Common myeloid progenitor, CD34-positive (primary cell): ENCODE measurements around the gene MARVELD1.

Experiments
- CTCF ChIA-PET: fragments of 350-600 bp; sonication (Branson Sonifier 250); formaldehyde crosslinking; loops from one replicate; lab custom pipeline; 2021; ENCODE audit warnings: antibody characterized with exemption; lab: Charles Lee
- POLR2A ChIA-PET: fragments of 350-600 bp; sonication (Branson Sonifier 250); formaldehyde crosslinking; loops from one replicate; lab custom pipeline; 2021; ENCODE audit warnings: antibody characterized with exemption; lab: Charles Lee
- DNase-seq, 3 donors: peaks; one replicate each; pipeline versions ENCODE4 v3.0.0 to v3.0.0-alpha.2; 2013
- H3K27ac ChIP-seq, 2 experiments: 1 replicate in 1 of 2; 2 replicates in 1 of 2; pipeline ENCODE4 v1.7.0; 2013; ENCODE audit warnings: inconsistent platforms in 2 of 2, low read length in 2 of 2, mild to moderate bottlenecking in 2 of 2, low read depth in 1 of 2, moderate library complexity in 1 of 2; ENCODE audit not compliant: severe bottlenecking in 2 of 2, insufficient read depth in 1 of 2, poor library complexity in 1 of 2
- H3K27me3 ChIP-seq, 5 experiments: replicated peaks in 2 of 5; 1 replicate in 3 of 5; 2 replicates in 2 of 5; pipeline versions ENCODE4 v1.6.1 to v1.7.0; 2013; ENCODE audit warnings: low read length in 4 of 5, mild to moderate bottlenecking in 2 of 5, moderate library complexity in 2 of 5, inconsistent platforms in 1 of 5; ENCODE audit not compliant: insufficient read depth in 5 of 5, control insufficient read depth in 4 of 5
- H3K36me3 ChIP-seq, 4 experiments: 1 replicate in 2 of 4; 2 replicates in 2 of 4; pipeline versions ENCODE4 v1.6.1 to v1.7.0; 2013; ENCODE audit warnings: low read length in 3 of 4, control low read depth in 1 of 4, mild to moderate bottlenecking in 1 of 4; ENCODE audit not compliant: control insufficient read depth in 4 of 4, insufficient read depth in 4 of 4
- H3K4me1 ChIP-seq, 4 experiments: 1 replicate in 3 of 4; 2 replicates in 1 of 4; pipeline versions ENCODE4 v1.6.1 to v1.7.1; 2013; ENCODE audit warnings: low read length in 3 of 4, mild to moderate bottlenecking in 3 of 4, control low read depth in 1 of 4, inconsistent platforms in 1 of 4, moderate library complexity in 1 of 4; ENCODE audit not compliant: control insufficient read depth in 4 of 4, insufficient read depth in 4 of 4; ENCODE audit errors: control extremely low read depth in 1 of 4
- H3K4me3 ChIP-seq, 7 experiments: 1 replicate in 4 of 7; 2 replicates in 3 of 7; pipeline versions ENCODE4 v1.5.1 to v1.7.0; 2013; ENCODE audit warnings: mild to moderate bottlenecking in 7 of 7, low read length in 6 of 7, moderate library complexity in 6 of 7, inconsistent platforms in 2 of 7, low read depth in 2 of 7, control low read depth in 1 of 7; ENCODE audit not compliant: insufficient read depth in 4 of 7, control insufficient read depth in 1 of 7; ENCODE audit errors: extremely low read depth in 1 of 7
- H3K9me3 ChIP-seq, 5 experiments: 1 replicate in 4 of 5; 2 replicates in 1 of 5; pipeline versions ENCODE4 v1.6.1 to v1.7.1; 2013; ENCODE audit warnings: low read length in 4 of 5, mild to moderate bottlenecking in 2 of 5, inconsistent platforms in 1 of 5, low read depth in 1 of 5, moderate library complexity in 1 of 5; ENCODE audit not compliant: control insufficient read depth in 4 of 5, insufficient read depth in 2 of 5; ENCODE audit errors: control extremely low read depth in 1 of 5
- WGBS: methylation state at CpG from one replicate; pipeline ENCODE4 v1.1.5; 2013; ENCODE audit not compliant: insufficient coverage; 5-methylcytosine and 5-hydroxymethylcytosine counted together

The MARVELD1 gene

GRCh38 chr10:97748116-97748515, 34.6 kb downstream of the MARVELD1 start:
- H3K36me3 ChIP-seq: peaks cover 9 to 88% (median 67%) of the 10 kb centered on the region in 4 experiments

GRCh38 chr10:97752956-97753355, 39.4 kb downstream of the MARVELD1 start:
- POLR2A ChIA-PET: interaction anchor here (0.5 kb wide), 1 partner anchor 196 kb away, joined by 3 read pairs; no protein-coding TSS in a partner anchor
- H3K4me3 ChIP-seq: no peak overlapping the region

More at GRCh38 chr10:97748116-97748515, 34.6 kb downstream of the MARVELD1 start:
- no peak overlapping the region for H3K27ac ChIP-seq
- no peak overlapping the region for H3K4me3 ChIP-seq
- POLR2A ChIA-PET: no interaction called here
- H3K9me3 ChIP-seq: no peaks in the 10 kb centered on the region
- WGBS: 95% methylated on average over 7 of the region's 10 CpGs
- H3K4me1 ChIP-seq: no peaks in the 10 kb centered on the region
- DNase-seq: no peak
- H3K27me3 ChIP-seq: no peaks in the 10 kb centered on the region
- CTCF ChIA-PET: interaction anchor here (0.8 to 2.1 kb wide), 9 partner anchors 8 to 70 kb away, joined by 3 to 7 read pairs (median 4); no protein-coding TSS in a partner anchor

DNA sequence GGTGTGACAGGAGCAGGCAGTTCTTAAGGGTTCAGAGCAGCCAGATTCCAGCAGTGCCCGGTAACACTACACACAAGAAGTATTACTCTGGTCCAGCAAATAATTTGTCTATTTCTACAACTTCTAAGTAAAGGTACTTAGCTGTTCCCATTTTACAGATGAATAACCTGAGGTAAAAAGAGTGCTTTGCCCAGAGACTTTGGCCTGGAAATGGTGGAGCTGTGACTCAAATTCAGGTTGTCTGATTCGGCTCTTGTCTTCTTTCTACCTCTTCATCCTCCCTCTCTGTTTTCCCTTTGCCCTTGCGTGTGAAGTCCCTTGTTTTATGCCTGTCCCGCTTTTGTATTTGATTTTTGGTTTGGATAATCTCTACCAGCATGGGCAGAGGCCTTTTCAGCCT, 41.2 kb downstream of the MARVELD1 start:
- POLR2A ChIA-PET: no interaction called here
- Histone ChIP-seq H3K9me3 (no peaks in the 10 kb centered on the region), H3K4me1 (no peaks in the 10 kb centered on the region), H3K4me3 (no peak overlapping the region), H3K27ac (no peak overlapping the region), H3K27me3 (no peaks in the 10 kb centered on the region), H3K36me3 (peaks cover 13 to 88% (median 70%) of the 10 kb centered on the region in 4 experiments)
- no peak for DNase-seq
- CTCF ChIA-PET: interaction anchor here (0.6 to 4.1 kb wide), 4 partner anchors 8 to 175 kb away, joined by 4 to 19 read pairs (median 6); no protein-coding TSS in a partner anchor
- 100% methylated on average over 2 of the region's 4 CpGs for WGBS

More at GRCh38 chr10:97752956-97753355, 39.4 kb downstream of the MARVELD1 start:
- Histone ChIP-seq H3K36me3 (peaks cover 13 to 97% (median 79%) of the 10 kb centered on the region in 4 experiments), H3K27ac (no peak overlapping the region), H3K27me3 (no peaks in the 10 kb centered on the region), H3K9me3 (no peaks in the 10 kb centered on the region), H3K4me1 (no peaks in the 10 kb centered on the region)
- CTCF ChIA-PET: interaction anchor here (0.9 to 4.1 kb wide), 3 partner anchors 9 to 76 kb away, joined by 3 to 19 read pairs (median 3); no protein-coding TSS in a partner anchor
- no peak for DNase-seq
- over 99% methylated on average over 14 of the region's 18 CpGs for WGBS

GRCh38 chr10:97755718-97756117, 42.2 kb downstream of the MARVELD1 start:
- ChIA-PET POLR2A (no interaction called here), CTCF (interaction anchor here (0.9 to 4.1 kb wide), 5 partner anchors 8 to 115 kb away, joined by 3 to 19 read pairs (median 4); no protein-coding TSS in a partner anchor)
- Histone ChIP-seq H3K4me3 (no peak overlapping the region), H3K4me1 (no peaks in the 10 kb centered on the region), H3K9me3 (no peaks in the 10 kb centered on the region), H3K27ac (no peak overlapping the region), H3K27me3 (no peaks in the 10 kb centered on the region), H3K36me3 (peaks cover 17 to 89% (median 72%) of the 10 kb centered on the region in 4 experiments)
- DNase-seq: no peak
- 100% methylated on average over 4 of the region's 6 CpGs for WGBS

- ChIA-PET CTCF (interaction anchor here (1.4 to 1.7 kb wide), 4 partner anchors 9 to 26 kb away, joined by 3 to 8 read pairs (median 4); no protein-coding TSS in a partner anchor), POLR2A (no interaction called here)
- Histone ChIP-seq H3K9me3 (no peaks in the 10 kb centered on the region), H3K27ac (no peak overlapping the region), H3K27me3 (no peaks in the 10 kb centered on the region), H3K4me3 (no peak overlapping the region), H3K36me3 (peaks cover 15 to 85% (median 65%) of the 10 kb centered on the region in 4 experiments), H3K4me1 (no peaks in the 10 kb centered on the region)
- DNase-seq: no peak
- WGBS: 86% methylated on average over 4 of the region's 6 CpGs
These were observed 43.9 kb downstream of the MARVELD1 start for GRCh38 chr10:97757471-97757870.

DNA sequence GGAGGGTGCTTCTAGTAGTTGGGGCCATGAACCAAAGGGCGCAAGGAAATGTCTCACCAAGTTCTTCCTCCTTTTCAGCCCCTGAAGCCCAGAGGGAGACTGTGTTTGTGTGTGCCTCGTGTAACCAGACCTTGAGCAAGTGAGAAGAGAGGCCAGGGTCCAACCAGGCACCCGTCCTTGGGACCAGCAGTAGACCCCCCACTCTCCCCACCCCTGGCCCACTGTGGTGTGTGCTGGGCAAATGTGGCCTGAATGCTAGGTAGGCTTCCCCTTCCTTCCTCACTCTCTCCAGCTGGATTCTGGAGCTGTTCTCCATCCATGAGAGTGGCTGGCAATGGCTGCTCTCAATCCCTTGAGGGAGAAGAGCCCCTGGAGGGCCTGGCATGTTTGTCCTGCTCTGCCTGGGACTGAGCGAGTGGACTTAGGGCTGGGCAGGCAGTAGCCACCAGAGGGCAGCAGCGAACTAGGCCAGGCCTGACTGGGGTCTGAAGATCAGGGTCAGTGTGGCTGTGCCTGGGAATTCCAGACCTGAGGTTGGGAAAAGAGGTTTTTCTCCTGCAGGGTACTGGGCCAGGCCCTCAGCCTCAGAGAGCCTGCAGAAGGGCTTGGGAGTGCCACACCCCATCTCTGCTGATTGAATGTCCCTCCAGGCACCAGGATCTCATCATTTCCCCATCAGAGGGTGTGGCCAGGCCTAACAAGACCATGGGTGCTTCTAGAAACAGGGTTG, 45.8 kb downstream of the MARVELD1 start:
- POLR2A ChIA-PET: no interaction called here
- Histone ChIP-seq H3K4me3 (no peak overlapping the region), H3K4me1 (no peaks in the 10 kb centered on the region), H3K9me3 (no peaks in the 10 kb centered on the region), H3K36me3 (peaks cover 15 to 68% (median 50%) of the 10 kb centered on the region in 4 experiments), H3K27me3 (no peaks in the 10 kb centered on the region), H3K27ac (no peak overlapping the region)
- WGBS: 75% methylated on average over 5 of the region's 5 CpGs
- CTCF ChIA-PET: interaction anchor here (0.7 to 7.3 kb wide), 9 partner anchors 9 to 110 kb away, joined by 3 to 62 read pairs (median 3); no protein-coding TSS in a partner anchor
- DNase-seq: peak; percentile 43 to 63 (median 54)

GRCh38 chr10:97759946-97760345, 46.4 kb downstream of the MARVELD1 start:
- DNase-seq: no peak
- Histone ChIP-seq H3K4me1 (no peaks in the 10 kb centered on the region), H3K27ac (no peak overlapping the region), H3K36me3 (peaks cover 11 to 62% (median 44%) of the 10 kb centered on the region in 4 experiments), H3K4me3 (no peak overlapping the region), H3K9me3 (no peaks in the 10 kb centered on the region), H3K27me3 (no peaks in the 10 kb centered on the region)
- WGBS: 100% methylated on average over 2 of the region's 5 CpGs
- POLR2A ChIA-PET: no interaction called here
- CTCF ChIA-PET: interaction anchor here (0.6 to 7.3 kb wide), 10 partner anchors 8 to 110 kb away, joined by 3 to 62 read pairs (median 3); no protein-coding TSS in a partner anchor
